Ammon's horn (tissue), 1 donor: ENCODE measurements around the gene MSH6.
A peak's percentile ranks its signal among the peaks of the same experiment; 100 is the strongest.

Experiments used
- DNase-seq: peaks from one replicate; pipeline ENCODE4 v3.0.0-alpha.2; 2016; ENCODE audit warnings: low spot score

Gene MSH6

GRCh38 chr2:47782671-47783485 is at the start of gene MSH6:
Gene MSH6 (plus strand): TSS chr2:47783145. CDS start chr2:47783234, 89 bp downstream.
- DNase-seq = peak; percentile 94

GRCh38 chr2:47735136-47735869 is 47.6 kb upstream of the MSH6 start:
- no peak for DNase-seq

- DNase-seq = no peak
These were observed 47.0 kb upstream of the MSH6 start for GRCh38 chr2:47735912-47736311.

GRCh38 chr2:47737191-47737975 is 45.6 kb upstream of the MSH6 start:
- DNase-seq = no peak

- no peak for DNase-seq
These were observed 44.6 kb upstream of the MSH6 start for GRCh38 chr2:47738331-47738730.

GRCh38 chr2:47741101-47741500 is 41.8 kb upstream of the MSH6 start:
- DNase-seq = no peak

- DNase-seq = no peak
These were observed 41.3 kb upstream of the MSH6 start for GRCh38 chr2:47741637-47742036.

GRCh38 chr2:47744074-47744473 is 38.9 kb upstream of the MSH6 start:
- no peak for DNase-seq

- DNase-seq = no peak
These were observed 35.1 kb upstream of the MSH6 start for GRCh38 chr2:47747878-47748277.

- DNase-seq = no peak
These were observed 31.0 kb upstream of the MSH6 start for GRCh38 chr2:47751856-47752414.

- no peak for DNase-seq
These were observed 15.5 kb upstream of the MSH6 start for GRCh38 chr2:47767497-47767844.

GRCh38 chr2:47767880-47768609 is 14.9 kb upstream of the MSH6 start:
- DNase-seq = peak; percentile 77

GRCh38 chr2:47769318-47769717 is 13.6 kb upstream of the MSH6 start:
- no peak for DNase-seq

GRCh38 chr2:47771211-47771610 is 11.7 kb upstream of the MSH6 start:
- DNase-seq = peak; percentile 75

GRCh38 chr2:47772343-47772742 is 10.6 kb upstream of the MSH6 start:
- no peak for DNase-seq

GRCh38 chr2:47774567-47774966 is 8.4 kb upstream of the MSH6 start:
- no peak for DNase-seq

GRCh38 chr2:47777277-47777937 is 5.5 kb upstream of the MSH6 start:
- no peak for DNase-seq

- no peak for DNase-seq
These were observed 4.1 kb upstream of the MSH6 start for GRCh38 chr2:47778698-47779425.

- no peak for DNase-seq
These were observed 3.5 kb upstream of the MSH6 start for GRCh38 chr2:47779426-47779790.

GRCh38 chr2:47782381-47782670 is 619 bp upstream of the MSH6 start:
- DNase-seq = no peak
